NCI-H2196 treated with DMSO at 0.1 percent for 48 hours (cell line): ENCODE measurements around the gene PLVAP.

Experiments
- DNase-seq: peaks from one replicate; lab custom pipeline; 2025; ENCODE audit not compliant: unreplicated experiment; lab: John Stamatoyannopoulos, UW

The PLVAP gene

GRCh38 chr19:17376935-17377600, at the start of gene PLVAP:
PLVAP (minus strand) TSS chr19:17377342; CDS start chr19:17377288, 54 bp downstream.
- no peak for DNase-seq

- no peak for DNase-seq
Observed at GRCh38 chr19:17424743-17425365, 47.7 kb upstream of the PLVAP start.

GRCh38 chr19:17423429-17424208, 46.5 kb upstream of the PLVAP start:
- DNase-seq, result no peak

GRCh38 chr19:17421942-17422341, 44.8 kb upstream of the PLVAP start:
- DNase-seq, result no peak

GRCh38 chr19:17420475-17420924, 43.4 kb upstream of the PLVAP start:
- DNase-seq, result peak; percentile 22

- peak; percentile 97 for DNase-seq
Observed at GRCh38 chr19:17419621-17420474, 42.7 kb upstream of the PLVAP start, which contains the start of gene MVB12A. MVB12A (plus strand) TSS chr19:17420047; CDS start chr19:17420136, 89 bp downstream.

- DNase-seq, result no peak
Observed at GRCh38 chr19:17419154-17419620, 42.0 kb upstream of the PLVAP start.

- no peak for DNase-seq
Observed at GRCh38 chr19:17418710-17419109, 41.6 kb upstream of the PLVAP start.

- no peak for DNase-seq
Observed at GRCh38 chr19:17415121-17415520, 38.0 kb upstream of the PLVAP start.

- no peak for DNase-seq
Observed at GRCh38 chr19:17414097-17414496, 37.0 kb upstream of the PLVAP start.

- no peak for DNase-seq
Observed at GRCh38 chr19:17411801-17412200, 34.7 kb upstream of the PLVAP start.

- no peak for DNase-seq
Observed at GRCh38 chr19:17409990-17410389, 32.8 kb upstream of the PLVAP start.

GRCh38 chr19:17406887-17407196, 29.7 kb upstream of the PLVAP start:
- no peak for DNase-seq

- DNase-seq, result no peak
Observed at GRCh38 chr19:17406046-17406886, 29.1 kb upstream of the PLVAP start.

GRCh38 chr19:17405250-17406045, 28.3 kb upstream of the PLVAP start, which contains the start of gene BST2:
BST2 (minus strand) TSS chr19:17405630; CDS start chr19:17405575, 55 bp downstream.
- no peak for DNase-seq

GRCh38 chr19:17404621-17405249, 27.6 kb upstream of the PLVAP start:
- no peak for DNase-seq

- DNase-seq, result no peak
Observed at GRCh38 chr19:17404015-17404414, 26.9 kb upstream of the PLVAP start.

- DNase-seq, result no peak
Observed at GRCh38 chr19:17402982-17403855, 26.1 kb upstream of the PLVAP start.
